Spinal cord (tissue), 10 donors: Measurements from ENCODE around the gene OR1S1. TPM values are rescaled to one million over a fixed set of nuclear protein-coding genes. Genes with fewer than 3 reads are reported as not detected.
A peak's percentile ranks its signal among the peaks of the same experiment; 100 is the strongest.
"Not testable (repeated sequence)": the region's sequence is repeated elsewhere in the genome, so short reads cannot be mapped to it uniquely, and the experiment has no call there.

Source experiments
- DNase-seq, 6 donors: peaks; one replicate each; pipeline versions ENCODE4 v3.0.0 to v3.0.0-alpha.2; 2013 to 2015; ENCODE audit warnings: low spot score in 6 of 6, low read depth in 4 of 6
- H3K27ac ChIP-seq: one replicate; pipeline ENCODE4 v1.5.1; 2013; ENCODE audit warnings: low read depth, low read length, control low read depth
- H3K27me3 ChIP-seq: one replicate; pipeline ENCODE4 v1.6.1; 2013; ENCODE audit warnings: low read length; ENCODE audit not compliant: control insufficient read depth, insufficient read depth
- H3K36me3 ChIP-seq: one replicate; pipeline ENCODE4 v1.6.1; 2013; ENCODE audit warnings: low read length; ENCODE audit not compliant: control insufficient read depth, insufficient read depth
- H3K4me1 ChIP-seq: one replicate; pipeline ENCODE4 v1.6.1; 2013; ENCODE audit warnings: low read length; ENCODE audit not compliant: control insufficient read depth, insufficient read depth
- H3K4me3 ChIP-seq: one replicate; pipeline ENCODE4 v1.5.1; 2013; ENCODE audit warnings: low read depth, low read length, control low read depth
- H3K9me3 ChIP-seq: one replicate; pipeline ENCODE4 v1.6.1; 2013; ENCODE audit warnings: low read length; ENCODE audit not compliant: control insufficient read depth, insufficient read depth
- WGBS: methylation state at CpG from one replicate; pipeline ENCODE4 v1.1.5; 2013; ENCODE audit warnings: missing lambda C conversion rate; ENCODE audit not compliant: insufficient coverage; 5-methylcytosine and 5-hydroxymethylcytosine counted together
- long read RNA-seq, 4 donors: transcript quantifications; one replicate each; lab custom pipeline, GENCODE V29; 2026
- polyA plus RNA-seq, 2 donors: library from polyadenylated mRNA; unstranded; fragments of 120-200 nt; gene quantifications; one replicate each; pipeline ENCODE4 v1.2.1, GENCODE V29; 2013; ENCODE audit not compliant: insufficient read length in 2 of 2
- total RNA-seq, 2 donors: library from RNA; depleted of rRNA in 1 of 2; stranded (reverse); fragments of 120-200 nt in 1 of 2; fragments of >200 nt in 1 of 2; gene quantifications; one replicate each; pipeline versions ENCODE4 v1.2.3 to v1.2.4, GENCODE V29; 2013 to 2014
- donor health status: healthy.

The OR1S1 gene
- total RNA-seq = not detected
- polyA plus RNA-seq = not detected
- long read RNA-seq, donor 1 = 0 reads
- long read RNA-seq, donor 2 = 0 reads
- long read RNA-seq, donor 3 = 0 reads
- long read RNA-seq, donor 4 = 0 reads

- not testable (repeated sequence) for H3K4me3 ChIP-seq, DNase-seq, H3K27ac ChIP-seq, H3K9me3 ChIP-seq, H3K4me1 ChIP-seq, H3K27me3 ChIP-seq, H3K36me3 ChIP-seq
- no CpG with 5 or more reads among the region's 2 CpGs for WGBS
Observed at GRCh38 chr11:58212420-58212819, at the start of gene OR1S1. Gene OR1S1 (plus strand): TSS chr11:58212720.

GRCh38 chr11:58164389-58164788 lies 48.1 kb upstream of the OR1S1 start:
- H3K4me3 ChIP-seq = no peak overlapping the region
- no peaks in the 10 kb centered on the region for H3K9me3 ChIP-seq
- no peaks in the 10 kb centered on the region for H3K4me1 ChIP-seq
- H3K36me3 ChIP-seq = no peaks in the 10 kb centered on the region
- WGBS = 83% methylated on average over 2 of the region's 4 CpGs
- no peaks in the 10 kb centered on the region for H3K27me3 ChIP-seq
- no peak for DNase-seq
- no peak overlapping the region for H3K27ac ChIP-seq

DNA sequence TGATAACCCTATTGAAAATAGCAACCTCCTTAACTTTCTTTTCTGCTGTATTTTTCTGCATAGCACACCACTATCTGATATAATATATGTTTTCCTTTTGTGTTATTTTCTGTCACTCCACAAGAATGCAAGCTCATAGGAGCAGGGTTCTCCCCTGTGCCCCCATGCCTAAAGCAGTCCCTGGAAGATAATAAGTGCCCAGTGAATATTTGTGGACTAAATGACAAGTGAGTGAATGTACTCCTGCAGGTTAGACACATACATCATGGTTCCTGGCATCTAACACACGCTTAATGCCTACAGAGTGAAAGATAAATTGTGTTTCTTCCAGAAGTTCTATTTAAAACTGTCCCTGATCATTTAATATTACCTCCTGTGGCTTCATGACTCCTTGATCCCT lies 47.5 kb upstream of the OR1S1 start:
- no CpG with 5 or more reads among the region's 1 CpG for WGBS
- Histone ChIP-seq H3K27me3 (no peaks in the 10 kb centered on the region), H3K36me3 (no peaks in the 10 kb centered on the region), H3K4me3 (no peak overlapping the region), H3K9me3 (no peaks in the 10 kb centered on the region), H3K27ac (no peak overlapping the region), H3K4me1 (no peaks in the 10 kb centered on the region)
- no peak for DNase-seq

GRCh38 chr11:58165504-58166106 lies 46.9 kb upstream of the OR1S1 start:
- H3K4me3 ChIP-seq = no peak overlapping the region
- H3K4me1 ChIP-seq = no peaks in the 10 kb centered on the region
- H3K9me3 ChIP-seq = no peaks in the 10 kb centered on the region
- 60% methylated on average over 1 of the region's 7 CpGs for WGBS
- no peak overlapping the region for H3K27ac ChIP-seq
- H3K27me3 ChIP-seq = no peaks in the 10 kb centered on the region
- DNase-seq = peak in 1 of 6 donors; percentile 15
- no peaks in the 10 kb centered on the region for H3K36me3 ChIP-seq

DNA sequence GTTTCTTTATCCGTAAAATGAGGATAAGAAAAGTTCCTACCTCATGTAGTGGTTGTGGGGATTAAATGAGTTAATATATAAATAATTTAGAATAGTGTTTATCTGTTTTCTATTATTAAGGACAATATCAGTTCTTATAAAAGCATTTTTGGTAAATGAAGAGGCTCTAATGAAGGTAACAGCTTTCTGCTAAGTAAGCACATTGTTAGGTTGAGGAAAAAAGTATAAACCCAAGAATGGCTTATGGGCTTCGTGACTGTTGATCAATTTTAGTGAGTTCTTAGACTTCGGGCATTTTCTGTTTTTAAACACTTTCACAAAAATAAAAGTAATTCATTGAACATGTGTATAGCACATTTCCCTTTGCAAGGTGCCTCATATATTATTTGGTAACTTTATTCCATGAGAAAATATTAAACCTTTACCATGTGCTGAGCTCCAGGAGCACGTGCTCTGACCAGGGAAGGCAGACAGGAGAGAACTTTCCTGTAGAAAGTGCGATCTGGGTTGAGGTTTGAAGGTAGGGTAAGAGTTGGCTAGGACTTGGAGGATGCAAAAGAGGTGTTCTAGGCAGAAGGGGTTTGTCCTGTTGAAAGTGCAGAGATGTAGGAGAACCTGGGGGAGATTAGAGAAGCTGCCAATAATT lies 35.0 kb upstream of the OR1S1 start:
- Histone ChIP-seq H3K9me3 (no peaks in the 10 kb centered on the region), H3K4me1 (no peaks in the 10 kb centered on the region), H3K36me3 (no peaks in the 10 kb centered on the region), H3K27me3 (no peaks in the 10 kb centered on the region), H3K27ac (no peak overlapping the region), H3K4me3 (no peak overlapping the region)
- DNase-seq = no peak
- 85% methylated on average over 2 of the region's 5 CpGs for WGBS

DNA sequence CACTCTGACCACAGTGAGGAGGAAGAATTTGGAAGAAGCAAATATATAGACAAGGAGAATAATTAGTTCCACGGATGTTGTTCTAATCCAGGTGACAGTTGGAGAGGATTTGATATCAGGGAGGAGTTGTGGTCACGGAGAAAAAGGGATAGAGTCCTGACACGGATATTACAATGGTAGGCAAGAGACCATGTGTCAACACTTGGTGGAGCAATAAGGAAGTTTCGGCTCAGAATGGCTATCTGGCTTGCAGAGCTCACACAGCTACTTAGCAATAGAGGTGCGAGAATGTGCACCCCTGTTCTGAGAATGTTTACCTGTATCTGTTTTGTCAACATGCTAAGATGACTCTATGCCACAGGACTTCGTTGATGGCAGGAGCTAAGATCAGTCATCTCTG lies 34.1 kb upstream of the OR1S1 start:
- WGBS = 94% methylated on average over 5 of the region's 6 CpGs
- H3K4me3 ChIP-seq = no peak overlapping the region
- no peak overlapping the region for H3K27ac ChIP-seq
- no peaks in the 10 kb centered on the region for H3K36me3 ChIP-seq
- no peaks in the 10 kb centered on the region for H3K4me1 ChIP-seq
- no peaks in the 10 kb centered on the region for H3K9me3 ChIP-seq
- no peaks in the 10 kb centered on the region for H3K27me3 ChIP-seq
- no peak for DNase-seq

GRCh38 chr11:58179648-58180047 lies 32.9 kb upstream of the OR1S1 start:
- Histone ChIP-seq H3K27me3 (no peaks in the 10 kb centered on the region), H3K36me3 (no peaks in the 10 kb centered on the region), H3K4me3 (no peak overlapping the region), H3K27ac (no peak overlapping the region), H3K4me1 (no peaks in the 10 kb centered on the region), H3K9me3 (no peaks in the 10 kb centered on the region)
- WGBS = 72% methylated on average over 6 of the region's 7 CpGs
- DNase-seq = no peak

DNA sequence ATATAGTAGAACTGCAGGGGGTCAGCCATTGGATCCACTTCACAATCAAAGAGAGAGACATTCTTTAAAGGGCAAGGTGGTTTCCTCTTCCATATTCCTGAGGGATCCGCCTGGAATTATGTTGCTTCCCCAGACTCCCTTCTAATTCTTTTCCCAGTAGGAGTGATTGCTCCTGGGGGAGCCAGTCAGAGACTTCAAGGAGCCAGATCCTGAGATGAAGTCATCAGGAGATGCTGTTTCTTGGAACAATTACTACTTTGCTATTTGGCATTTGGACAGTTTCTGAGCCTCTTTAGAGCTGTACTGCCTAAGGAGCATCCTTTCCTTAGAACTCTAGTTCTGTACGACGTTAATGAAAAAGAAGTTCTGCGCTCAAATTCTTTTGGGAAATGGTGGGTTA lies 25.6 kb upstream of the OR1S1 start:
- Histone ChIP-seq H3K27ac (no peak overlapping the region), H3K27me3 (no peaks in the 10 kb centered on the region), H3K36me3 (no peaks in the 10 kb centered on the region), H3K4me3 (no peak overlapping the region), H3K9me3 (no peaks in the 10 kb centered on the region), H3K4me1 (no peaks in the 10 kb centered on the region)
- DNase-seq = peak in 1 of 6 donors; percentile 26
- WGBS = no CpG with 5 or more reads among the region's 4 CpGs

DNA sequence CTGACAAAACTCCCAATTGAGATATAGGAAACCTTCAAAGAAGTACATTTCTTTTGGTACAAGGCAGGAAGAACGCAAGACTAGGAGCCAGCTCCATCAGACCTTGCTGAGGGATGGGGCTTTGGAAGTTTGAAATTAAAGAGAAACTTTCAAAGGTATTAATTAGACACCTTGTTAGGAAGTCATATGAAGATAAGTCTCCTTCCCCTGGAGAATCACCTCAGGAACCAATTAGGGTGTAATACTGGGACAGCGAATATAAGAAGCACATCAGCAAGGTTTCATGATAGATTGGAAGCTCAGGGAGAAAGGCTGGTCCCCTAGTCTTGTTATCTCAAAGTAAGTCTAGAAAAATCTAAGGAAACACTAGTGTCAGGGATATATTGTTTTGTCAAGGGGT lies 23.8 kb upstream of the OR1S1 start, which contains the start of gene OR9Q2:
Gene OR9Q2, plus strand, starts transcription at position 301 of the 400 bp plus-strand sequence. CDS start 1,421 bp downstream, outside the sequence.
- 100% methylated on average over 2 of the region's 2 CpGs for WGBS
- DNase-seq = no peak
- H3K27me3 ChIP-seq = no peaks in the 10 kb centered on the region

DNA sequence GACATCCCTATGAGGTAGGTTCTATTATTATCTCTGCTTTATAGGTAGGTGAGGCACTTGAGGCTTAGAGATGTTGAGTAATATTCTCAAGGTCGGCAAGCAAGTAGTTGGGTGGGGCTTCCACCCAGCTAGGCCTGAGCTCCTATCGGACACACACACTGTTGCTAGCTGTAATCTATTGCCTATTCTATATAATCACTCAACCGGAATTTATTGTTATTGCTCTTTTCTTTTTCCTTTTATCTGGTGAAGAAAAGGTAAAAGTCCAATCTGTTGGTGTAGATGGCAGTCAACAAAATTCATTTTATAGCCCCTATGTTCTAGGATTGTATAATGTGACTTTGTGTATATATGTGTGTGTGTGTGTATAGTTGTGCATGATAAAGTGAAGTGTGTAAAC lies 20.3 kb upstream of the OR1S1 start:
- WGBS = no CpG with 5 or more reads among the region's 3 CpGs

More for the DNA sequence above, 23.8 kb upstream of the OR1S1 start, which contains the start of gene OR9Q2:
- Histone ChIP-seq H3K27ac (no peak within 1 kb of the TSS), H3K36me3 (no peaks in the 10 kb centered on the region), H3K9me3 (no peaks in the 10 kb centered on the region), H3K4me3 (no peak within 1 kb of the TSS), H3K4me1 (no peaks in the 10 kb centered on the region)

More for the DNA sequence above, 20.3 kb upstream of the OR1S1 start:
- H3K36me3 ChIP-seq = no peaks in the 10 kb centered on the region
- H3K9me3 ChIP-seq = no peaks in the 10 kb centered on the region
- no peaks in the 10 kb centered on the region for H3K27me3 ChIP-seq
- no peak overlapping the region for H3K4me3 ChIP-seq
- no peaks in the 10 kb centered on the region for H3K4me1 ChIP-seq
- no peak overlapping the region for H3K27ac ChIP-seq
- no peak for DNase-seq
